ENCODE measurements around the gene GALNS.
A peak's percentile ranks its signal among the peaks of the same experiment; 100 is the strongest.

The GALNS gene

DNA sequence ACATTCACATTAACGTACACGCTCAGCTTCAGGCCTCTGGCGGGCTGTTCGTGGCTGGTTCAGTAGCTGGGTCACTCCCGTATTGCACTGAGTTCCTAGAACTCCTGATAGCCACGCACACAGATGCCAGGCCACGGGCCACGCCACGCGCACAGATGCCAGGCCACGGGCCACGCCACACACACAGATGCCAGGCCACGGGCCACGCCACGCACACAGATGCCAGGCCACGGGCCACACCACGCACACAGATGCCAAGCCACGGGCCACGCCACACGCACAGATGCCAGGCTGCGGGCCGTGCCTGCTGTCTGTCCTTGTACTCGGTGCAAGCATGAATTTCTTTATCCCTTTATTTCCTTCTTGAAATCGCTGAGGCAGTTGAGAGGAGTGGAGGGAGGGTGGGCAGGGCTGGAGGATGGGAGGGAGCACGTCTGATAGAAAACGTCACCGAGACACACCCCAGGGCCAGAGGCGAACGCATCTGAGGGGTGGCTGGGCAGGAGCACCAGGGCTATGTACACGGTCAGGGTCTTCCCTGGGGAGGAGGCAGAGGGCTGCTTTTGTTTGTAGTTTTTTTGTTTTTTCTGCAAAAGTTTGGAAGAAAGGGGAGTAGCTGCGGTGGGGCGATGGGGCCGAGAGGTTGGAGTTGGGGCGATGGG lies 18.3 kb upstream of the GALNS start:
- DNase-seq = no peak

DNA sequence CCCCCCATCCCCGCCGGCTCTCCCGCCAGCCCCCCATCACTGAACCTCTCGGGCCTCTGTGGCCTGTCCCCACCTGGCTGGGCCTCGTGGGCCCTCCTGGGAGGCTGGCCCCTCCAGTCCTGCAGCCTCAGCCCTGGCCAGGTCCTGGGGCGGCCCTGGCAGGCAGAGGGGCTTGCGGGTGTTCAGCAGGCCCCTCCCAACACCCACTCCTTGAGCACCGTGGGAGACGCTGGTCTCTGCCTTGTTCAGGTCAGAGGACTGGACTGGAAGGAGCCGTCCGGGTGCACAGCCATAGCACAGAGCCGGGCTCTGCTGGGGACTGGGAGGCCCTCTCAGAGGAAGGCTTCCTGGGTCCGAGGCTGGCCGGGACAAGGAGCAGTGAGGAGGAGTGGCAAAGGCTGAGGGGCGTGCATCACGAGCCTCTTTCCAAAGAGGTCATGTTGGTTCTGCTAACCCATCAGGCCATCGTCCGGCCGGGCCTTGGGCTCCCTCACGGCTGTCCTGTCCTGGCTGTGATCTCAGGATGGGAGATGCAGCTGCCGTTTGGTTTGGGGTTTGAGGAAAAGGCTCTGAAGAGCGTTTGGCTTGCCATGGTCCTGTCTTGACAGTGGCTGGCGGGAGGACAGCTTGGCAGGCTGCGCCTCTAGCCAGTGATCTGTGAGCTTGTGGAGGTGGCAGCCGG lies 16.0 kb upstream of the GALNS start:
- DNase-seq = no peak

DNA sequence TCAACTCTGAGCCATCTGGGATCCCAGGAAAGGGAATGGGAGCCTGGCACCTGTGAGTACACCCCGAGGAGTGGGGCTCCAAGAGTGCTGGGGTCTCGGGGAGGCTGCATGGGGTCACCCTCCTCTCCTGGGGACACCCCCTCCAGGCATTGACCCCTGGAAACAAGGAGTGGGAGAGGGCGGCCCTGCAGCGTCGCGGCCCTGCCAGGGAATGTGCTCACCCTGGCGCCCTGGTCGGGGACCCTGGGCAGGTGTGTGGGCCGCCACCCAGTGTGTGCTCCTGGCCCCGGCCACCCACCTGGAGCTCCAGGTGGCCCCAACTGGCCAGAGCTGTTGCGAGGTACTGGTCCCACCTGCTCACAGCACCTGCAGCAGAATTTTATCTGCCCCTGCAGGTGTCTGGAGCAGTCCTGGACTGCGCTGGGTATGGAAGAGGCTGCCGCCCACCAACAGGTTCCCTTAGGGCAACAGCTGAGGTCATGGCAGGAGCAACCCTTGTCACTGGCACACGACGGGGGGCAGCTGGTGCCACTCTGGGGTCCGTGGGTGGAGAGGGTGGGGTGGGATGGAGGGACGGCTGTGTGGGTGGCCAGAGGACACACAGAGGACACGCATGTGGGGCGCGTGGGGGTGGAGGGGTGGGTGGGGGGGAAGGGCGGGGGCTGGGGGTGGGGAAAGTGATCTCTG lies 15.1 kb upstream of the GALNS start:
- DNase-seq = no peak

DNA sequence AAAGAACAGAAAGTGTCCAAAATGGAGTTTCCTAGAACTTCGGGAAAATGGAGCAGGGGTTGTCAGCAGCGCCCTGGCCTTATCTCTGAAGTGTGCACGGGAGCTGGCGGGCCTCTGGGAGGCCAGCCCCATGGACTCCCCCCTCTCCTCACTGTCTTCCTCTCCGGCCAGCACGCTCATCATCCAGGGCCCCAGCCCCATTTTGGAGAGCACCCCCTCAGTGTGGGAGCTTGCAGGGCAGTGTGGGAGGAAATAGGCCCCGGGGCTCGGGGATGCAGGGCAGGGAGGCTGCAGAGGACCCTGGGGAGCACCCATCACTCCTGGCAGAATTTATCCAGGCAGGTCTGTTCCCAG lies 14.6 kb upstream of the GALNS start:
- DNase-seq = no peak

DNA sequence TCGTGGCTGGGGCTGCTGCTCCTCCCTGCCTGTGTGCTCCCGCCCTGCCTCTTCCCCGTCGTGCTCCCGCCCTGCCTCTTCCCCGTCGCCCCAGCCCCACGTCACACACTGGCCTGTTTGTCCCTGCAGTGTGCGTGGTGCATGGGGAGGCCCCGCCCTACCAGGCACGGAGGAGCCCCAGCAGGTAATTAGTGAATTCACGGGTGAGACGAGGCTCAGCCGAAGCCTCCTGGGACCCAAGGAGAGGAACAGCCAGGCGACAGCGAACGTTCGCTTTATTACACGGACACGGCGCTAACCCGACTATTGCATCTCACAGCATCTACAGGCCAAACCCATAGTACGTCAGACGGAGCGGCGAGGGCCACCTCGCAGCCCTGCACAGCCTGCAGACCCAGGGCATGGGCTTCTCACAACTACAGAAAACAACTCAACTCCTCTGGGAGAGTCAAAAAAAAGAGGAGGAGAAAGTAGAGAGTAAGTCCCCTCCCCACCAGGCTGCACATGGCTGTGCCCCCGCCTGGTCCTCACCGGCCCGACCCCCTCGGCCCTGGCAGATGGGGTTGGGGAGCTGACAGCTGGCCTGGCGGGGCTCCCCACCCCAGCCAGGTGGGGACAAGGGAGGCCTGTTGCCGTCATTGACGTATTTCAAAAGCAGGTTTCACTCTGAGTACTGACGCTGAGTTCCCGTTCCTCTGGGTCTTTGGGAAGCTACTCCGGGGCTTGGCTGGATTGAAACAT lies 14.0 kb upstream of the GALNS start:
- no peak for DNase-seq

DNA sequence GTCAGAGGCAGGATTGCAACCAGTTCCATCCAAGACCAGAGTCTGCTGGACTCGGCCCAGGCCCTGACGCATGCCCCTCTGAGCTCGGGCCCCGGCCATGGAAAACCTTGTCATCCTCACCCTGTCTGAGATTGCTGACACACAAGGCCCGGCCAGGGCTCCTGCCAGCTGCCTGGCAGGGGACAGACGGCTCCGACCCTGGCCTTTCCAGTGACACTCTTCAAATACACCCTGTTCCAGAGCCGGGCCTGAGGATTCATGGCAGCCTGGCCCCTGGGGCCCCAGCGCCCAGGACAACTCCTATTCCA lies 12.9 kb upstream of the GALNS start:
- no peak for DNase-seq

DNA sequence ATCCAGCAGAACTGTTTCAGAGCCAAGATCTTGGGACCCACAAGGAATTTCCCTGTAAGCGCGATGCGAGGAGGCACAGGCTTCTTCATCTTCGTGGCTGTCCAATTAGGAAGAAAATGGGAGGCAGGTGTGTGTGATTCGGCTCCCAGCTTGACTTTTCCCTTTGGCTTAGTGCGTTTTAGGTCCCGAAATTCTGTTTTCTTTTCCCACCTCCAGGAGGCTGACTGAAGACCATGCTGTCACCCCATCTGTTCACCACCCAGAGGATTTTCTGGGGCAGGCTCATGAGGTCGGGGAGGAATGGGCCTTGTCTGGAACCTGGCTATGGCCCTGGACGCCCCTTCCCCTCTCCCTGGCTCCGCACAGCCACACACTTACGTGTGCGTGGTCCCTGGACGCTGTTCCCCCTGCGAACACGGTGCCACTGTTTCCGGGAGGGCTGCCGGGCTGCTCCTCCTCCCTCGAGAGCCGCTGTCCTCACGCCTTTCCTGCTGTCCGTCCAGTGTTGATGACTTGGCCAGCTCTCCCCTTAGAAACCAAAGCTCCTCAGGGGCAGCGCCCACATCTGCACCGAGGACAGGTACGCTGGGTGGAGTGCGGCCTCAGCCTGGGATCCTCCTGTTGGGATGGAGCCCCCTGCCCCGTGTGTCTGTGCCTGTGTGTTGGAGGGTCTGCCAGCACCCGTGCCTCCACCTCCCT lies 12.4 kb upstream of the GALNS start:
- DNase-seq = no peak

DNA sequence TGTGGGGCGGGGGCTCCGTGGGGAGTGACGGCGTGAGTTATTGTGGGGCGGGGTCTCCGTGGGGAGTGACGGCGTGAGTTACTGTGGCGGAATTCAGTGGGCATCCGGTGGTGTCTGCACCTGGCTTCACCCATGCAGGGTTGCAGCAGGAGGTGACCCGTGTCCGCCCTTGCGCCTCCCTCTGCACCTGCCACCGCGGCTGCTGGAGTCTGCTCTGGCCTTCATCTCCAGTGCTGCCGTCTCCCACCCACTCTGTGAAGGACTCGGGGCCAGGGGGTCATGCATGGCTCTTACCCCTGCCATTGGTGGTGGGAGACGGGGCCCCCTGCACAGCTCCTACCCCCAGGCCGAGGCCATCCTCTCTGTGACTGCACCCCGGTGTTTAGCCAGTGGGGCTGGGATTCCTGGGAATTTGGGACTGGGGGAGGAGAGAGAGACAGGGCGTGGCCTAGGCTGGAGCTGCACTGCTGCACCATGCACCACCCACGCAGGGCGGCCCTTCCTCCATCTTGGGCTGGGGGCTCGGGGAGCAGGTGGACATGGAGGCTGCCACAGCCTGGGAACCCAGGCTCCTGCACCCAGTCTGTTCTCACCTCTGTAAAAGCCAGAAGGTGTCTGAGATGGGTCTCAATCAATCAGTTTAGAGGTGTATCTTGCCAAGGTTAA lies 11.0 kb upstream of the GALNS start:
- DNase-seq = no peak

DNA sequence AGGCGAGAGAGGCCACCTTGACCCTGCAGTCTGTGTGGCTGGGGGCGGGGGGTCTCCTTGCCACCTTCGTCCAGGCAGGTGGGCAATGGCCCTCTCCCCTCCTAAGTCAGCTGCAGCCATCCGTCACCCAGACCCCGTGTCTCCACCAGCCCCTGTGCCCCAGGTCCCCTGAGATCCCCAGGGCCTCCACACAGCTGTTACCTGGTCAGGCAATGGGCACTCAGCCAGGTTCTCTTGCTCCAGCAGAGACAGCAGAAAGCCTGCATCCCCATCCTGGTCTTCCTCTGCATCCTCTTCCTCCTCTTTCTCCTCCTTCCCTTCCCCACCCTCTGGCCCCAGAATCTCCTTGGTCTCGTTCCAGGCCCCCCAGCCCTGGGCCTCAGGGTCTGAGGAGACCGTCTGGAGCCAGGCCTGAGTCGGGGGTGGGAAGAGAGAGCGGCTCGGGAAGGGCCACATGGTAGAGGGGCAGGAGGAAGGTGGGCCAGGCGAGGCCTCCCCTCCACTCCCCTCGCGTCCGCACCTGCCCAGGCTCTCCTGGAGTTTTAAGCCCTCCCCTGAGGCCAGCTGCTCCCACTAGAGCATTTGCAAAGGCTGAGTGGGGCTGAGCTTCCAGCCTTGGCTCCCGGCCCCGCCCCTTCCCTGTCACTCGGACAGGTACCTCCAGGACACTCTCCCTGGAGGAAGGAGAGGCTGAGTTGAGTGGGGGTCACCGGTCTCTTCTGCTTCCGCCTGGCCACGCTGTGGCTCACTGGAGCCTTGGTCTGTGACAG lies 9.6 kb upstream of the GALNS start, which contains the start of gene PABPN1L:
TSS of gene PABPN1L (minus strand) at position 510 of the 770 bp plus-strand sequence. CDS start at position 456, 54 bp downstream.
- DNase-seq = no peak

DNA sequence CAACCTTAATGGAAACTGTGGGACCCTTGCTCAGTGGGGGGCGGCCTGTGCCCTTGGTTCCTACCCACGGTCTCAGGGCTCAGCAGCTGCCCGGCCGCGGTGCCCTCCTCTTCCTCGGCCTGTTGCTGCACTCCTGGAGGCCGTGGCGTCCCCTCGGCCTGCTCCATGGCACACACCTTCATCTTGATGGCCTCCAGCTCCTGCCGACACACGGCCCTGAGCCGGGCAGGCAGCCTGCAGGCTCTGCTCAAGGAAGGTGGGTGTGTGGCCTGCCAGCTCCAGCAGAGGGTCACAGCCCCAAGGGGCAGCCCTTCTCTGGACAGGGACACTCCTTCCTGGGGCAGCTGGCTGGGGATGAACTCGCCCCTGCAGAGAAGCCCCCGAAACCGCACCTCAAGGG lies 9.0 kb upstream of the GALNS start:
- DNase-seq = no peak

DNA sequence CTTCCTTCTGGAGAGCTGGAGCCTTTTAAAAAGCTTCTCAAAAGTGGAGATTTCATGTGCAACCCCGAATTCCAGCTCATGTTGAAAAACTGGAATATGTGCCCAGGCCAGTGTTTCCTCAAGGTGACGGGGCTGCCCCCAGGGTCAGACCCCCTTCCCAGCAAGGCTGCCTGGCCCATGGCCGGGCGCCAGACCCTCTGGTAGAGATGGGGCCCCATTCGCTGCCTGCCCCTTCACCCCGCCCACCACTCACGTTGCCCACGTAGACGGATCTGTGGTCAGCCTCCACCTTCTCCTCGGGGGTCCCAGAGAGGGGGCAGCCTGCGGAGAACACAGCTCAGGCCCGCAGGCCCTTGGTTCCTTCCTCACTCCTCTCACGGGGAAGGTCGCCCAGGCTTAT lies 8.6 kb upstream of the GALNS start:
- DNase-seq = no peak

DNA sequence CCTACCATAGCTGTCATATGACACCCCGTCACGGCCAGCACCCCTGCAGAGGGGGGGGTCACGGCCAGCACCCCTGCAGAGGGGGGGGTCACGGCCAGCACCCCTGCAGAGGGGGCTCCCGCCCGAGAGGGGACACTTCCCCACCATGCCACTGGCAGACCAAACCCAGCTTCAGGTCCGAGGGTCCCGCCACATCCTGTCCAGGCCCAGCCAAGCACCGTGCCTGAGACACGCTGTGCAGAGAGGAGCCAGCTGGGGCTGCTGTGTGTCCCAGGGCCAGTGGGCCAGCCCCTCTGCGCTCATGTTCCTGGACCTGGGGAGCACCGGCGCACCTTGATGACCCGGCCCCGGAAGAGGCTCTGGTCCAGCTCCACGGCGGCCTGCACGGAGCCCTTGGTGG lies 7.8 kb upstream of the GALNS start:
- no peak for DNase-seq

DNA sequence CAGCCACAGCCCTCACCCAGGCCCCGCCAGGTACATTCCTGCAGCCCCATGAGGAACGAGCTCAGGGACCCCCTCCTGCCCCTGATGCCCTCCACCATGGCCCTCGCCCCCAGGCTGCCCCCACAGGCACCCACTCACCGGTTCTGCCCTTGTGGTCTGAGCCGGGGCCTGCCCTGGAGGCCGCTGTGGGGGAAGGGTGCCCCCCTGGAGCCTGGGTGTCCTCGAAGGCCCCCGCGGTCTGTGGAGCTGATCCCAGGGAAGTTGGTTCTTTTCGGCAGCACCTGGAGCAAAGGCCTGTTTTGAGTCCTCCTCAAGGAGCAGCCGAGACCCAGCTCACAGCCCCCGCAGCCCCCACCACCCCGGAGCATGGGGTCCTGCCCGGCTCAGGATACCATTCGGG lies 7.4 kb upstream of the GALNS start:
- no peak for DNase-seq

DNA sequence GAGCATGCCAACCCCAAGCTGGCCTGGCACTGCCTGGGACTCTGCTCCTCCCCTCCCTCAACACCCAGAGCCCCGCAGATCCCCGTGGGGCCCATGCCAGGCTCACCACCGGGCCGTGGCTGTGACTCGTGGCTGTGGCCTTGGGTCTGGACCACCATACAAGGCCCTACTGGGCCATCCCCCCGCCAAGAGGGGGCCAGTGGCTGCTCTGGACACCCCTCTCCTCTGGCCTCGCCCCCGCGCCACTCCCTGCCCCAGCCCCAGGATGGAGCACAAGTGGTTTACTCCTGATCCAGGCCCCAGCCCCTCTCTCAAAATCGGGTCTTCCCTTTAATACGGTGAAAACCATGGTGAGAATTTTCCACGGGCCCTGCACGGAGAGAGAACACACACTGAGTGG lies 6.7 kb upstream of the GALNS start:
- DNase-seq = no peak

DNA sequence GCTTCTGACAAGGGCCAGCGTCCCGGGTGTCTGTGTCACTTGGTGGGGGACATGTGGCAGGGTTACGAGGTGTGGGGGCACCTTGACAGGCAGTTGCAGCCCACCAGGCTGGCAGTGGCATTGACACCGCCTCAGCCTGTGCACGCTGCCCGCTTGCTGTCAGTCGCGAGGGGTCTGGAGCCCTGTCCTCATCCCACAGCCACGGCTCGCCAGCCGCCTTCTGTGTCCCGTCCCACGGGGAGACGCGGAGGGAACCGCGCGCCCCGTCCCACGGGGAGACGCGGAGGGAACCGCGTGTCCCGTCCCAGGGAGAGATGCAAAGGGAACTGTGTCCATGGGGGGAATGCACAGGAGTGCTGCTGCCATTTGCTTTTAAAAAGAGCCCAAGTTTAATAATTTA lies 6.2 kb upstream of the GALNS start:
- no peak for DNase-seq

DNA sequence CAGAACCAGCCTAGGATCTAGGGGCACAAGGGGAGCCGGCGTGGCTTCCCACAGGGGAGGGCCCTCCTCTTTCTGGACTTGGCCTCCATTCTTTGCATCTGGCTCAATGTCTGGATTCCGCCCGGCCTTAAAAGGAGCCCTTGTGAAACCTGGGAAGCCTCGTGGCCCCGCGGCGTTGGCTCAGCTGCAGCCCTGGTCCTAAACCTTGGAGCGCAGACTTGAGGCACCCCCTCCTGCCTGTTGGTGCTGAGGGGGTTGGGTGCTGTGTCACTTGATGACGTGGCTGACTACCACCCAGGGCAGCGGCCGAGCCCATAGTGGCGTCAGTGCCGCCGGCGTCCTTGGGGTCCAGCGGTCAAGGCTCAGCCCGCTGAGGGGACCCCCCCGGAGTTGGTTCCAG lies 4.6 kb upstream of the GALNS start:
- DNase-seq = no peak

DNA sequence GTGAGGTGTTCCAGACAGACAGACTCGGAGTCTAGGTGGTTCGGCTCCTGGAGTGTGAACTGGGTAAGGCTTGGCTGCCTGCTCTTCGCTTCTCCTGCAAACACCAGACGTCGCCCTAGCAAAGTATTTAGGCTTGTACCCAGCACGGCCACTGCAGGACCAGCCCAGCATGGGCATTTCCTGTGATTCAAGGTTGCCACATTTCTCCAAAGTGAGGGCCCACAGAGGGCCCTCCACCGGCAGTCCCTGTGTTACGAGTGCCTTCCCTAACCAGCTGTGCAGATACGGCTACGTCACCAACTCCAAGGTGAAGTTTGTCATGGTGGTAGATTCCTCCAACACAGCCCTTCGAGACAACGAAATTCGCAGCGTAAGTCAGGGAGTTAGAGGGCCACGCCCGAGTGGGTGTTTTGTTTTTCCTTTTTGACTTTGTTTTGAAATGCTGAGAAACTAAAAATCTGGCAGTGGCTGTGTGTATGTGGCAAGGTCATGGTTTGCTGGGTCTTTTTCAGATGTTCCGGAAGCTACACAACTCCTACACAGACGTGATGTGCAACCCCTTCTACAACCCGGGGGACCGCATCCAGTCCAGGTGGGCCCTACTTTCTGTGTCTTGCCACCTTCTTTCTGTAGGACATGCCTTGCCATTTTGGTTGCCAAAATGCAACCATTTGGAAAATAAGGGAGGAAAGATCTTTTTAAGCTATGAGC lies 2.8 kb upstream of the GALNS start:
- no peak for DNase-seq

DNA sequence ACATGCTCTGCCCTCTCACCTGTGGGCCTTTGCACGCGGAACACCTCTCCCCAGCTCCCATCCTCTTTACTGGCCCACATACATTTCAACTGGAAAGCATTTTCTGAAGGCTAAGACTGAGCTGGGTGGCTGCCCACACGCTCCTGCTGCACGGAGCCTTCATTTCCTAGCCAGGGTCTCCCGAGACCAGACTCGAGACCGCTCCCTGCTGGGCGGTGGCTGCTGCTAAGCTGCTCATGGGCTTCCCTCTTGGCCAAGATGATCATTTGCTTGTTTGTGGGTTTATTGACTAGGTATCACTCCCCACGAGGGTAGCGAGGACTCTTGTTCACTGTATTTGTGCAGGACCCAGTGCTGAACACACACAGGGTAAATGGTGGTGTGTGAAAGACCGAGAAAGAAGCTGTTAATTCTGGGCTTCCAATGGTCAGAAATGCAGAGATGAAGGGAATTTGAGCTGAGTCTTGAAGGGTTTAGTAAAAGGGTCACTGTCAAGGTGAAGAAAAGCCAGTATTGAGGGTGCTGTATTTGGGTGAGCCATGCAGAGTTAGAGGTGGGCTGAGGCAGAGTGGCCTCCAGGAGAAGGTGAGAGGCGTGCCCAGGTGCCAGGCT lies 1.1 kb upstream of the GALNS start:
- DNase-seq = peak; percentile 78

DNA sequence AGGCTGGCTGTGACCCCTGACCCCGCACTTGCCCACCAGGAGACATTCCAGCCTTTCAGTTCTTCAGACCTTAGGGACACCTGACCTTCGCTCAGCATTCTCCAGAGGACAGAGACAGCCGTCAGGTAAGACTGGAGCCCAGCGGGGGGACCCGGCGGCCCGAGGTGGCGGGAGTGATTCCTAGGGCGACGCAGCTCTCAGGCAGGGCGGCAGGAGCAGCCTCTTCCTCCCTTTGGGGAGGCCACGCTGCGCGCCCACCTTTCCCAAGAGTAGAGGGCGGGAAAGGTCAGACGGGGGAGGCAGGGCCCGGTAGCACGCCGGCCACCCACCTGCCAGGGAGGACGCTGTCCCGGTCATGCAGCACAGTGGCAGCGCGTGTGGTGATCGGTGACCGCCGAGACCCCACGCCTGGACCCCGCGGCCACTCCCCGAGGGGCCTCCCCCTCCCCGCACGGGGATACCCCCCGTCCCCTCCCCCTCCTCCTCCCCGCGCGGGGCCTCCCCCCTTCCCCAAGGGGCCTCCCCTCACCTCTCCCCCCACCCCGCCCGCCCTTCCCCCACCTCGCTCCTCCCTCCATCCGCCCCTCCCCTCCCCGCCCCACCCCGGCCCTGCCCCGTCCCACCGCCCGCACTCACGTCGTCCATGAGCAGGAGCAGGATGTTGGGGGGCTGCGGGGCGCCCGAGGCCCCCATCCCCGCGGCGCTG lies 472 bp downstream of the GALNS start:
- peak; percentile 38 for DNase-seq

DNA sequence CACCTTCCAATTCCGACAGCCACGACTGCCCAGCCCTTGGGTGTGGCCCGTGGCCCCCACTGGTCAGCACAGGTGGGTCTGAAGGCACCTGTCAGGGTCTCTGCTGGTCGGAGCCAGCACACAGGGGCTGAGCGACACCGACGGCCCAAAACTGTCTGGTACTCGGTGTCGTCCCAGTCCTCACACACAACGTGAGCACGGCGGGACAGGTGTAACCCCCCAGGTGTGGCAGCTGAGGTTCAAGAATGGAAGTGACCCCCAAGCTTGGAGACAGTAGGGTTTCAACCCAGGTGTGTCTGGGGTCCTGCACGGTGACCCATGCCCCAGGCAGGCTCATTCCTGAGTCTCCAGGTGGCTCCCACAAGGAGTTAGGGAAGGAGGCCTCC lies 1.0 kb downstream of the GALNS start:
- no peak for DNase-seq

All from activated T-cell treated with anti-CD3 and anti-CD28 coated beads, Interleukin-2, amount 50 U/mL, for 1 hour (primary cell).